ENCODE results near the gene SEMA3G.

SEMA3G gene

DNA sequence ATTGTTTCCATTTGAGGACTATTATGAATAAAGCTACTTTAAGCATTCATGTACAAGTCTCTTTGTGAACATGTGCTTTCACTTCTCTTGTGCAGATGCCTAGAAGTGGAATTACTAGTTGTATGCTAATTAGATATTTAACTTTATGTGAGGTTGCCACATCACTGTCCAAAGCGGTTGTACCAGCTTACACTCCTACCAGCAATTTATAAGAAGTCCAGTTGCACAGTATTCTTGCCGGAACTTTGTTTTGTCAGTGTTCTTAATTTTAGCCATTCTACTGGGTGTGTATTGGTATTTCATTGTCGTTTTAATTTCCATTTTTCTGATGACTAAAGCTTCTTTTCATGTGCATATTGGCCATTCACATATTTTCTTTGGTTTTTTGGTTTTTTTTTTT, 29.1 kb downstream of the SEMA3G start:
- DNase-seq (ENCODE audit: low read depth in 2 of 2) = no peak

DNA sequence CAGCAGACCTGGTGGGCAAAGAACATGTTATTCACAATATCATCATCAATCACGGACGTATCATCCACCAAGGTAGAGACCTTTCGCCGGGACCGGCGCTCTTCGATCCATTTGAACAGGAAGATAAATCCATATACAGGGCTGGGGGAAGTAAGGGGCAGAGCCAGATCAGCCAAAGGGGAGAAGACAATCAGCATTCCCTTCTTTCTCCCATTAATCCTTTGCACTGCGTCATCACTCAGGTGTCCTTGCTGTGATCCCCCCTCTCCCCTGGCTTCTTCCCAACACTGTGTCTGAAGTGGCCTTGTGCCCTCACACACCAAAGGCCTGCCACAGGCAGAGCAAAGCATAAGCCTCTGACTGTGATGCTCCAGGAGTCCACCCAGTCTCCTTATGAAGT, 36.4 kb downstream of the SEMA3G start:
- DNase-seq (ENCODE audit: low read depth in 2 of 2) = no peak

GRCh38 chr3:52407779-52408178, 37.1 kb downstream of the SEMA3G start:
- no peak for DNase-seq (ENCODE audit: low read depth in 2 of 2)

- DNase-seq (ENCODE audit: low read depth in 2 of 2) = no peak
Observed at GRCh38 chr3:52406791-52407510, 38.0 kb downstream of the SEMA3G start.

GRCh38 chr3:52406231-52406661, 38.7 kb downstream of the SEMA3G start:
- no peak for DNase-seq (ENCODE audit: low read depth in 2 of 2)

DNA sequence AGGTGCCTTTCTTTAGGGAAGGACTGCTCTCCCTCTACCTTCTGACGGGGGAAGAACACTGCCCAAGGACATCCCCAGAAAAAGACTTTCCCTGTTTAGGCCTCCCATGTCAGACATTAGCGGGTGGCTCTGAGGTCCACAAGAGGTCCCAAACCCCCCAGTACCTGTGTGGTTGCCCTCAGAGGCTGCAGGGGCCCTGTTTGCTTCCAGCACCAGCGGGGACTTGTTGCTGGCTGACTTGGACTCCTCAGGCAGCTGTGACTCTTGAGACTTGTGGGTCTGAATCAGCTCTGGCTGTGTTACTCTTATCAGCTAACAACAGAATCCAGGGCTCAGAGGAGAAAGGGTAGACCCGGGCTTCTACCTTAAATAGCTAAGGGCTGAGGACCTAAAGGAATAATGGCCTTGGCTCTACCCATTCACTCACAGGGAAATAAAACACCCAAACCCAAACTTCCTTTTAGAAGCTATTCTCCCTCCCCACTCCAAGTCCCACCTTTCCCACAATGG, 39.2 kb downstream of the SEMA3G start:
- DNase-seq (ENCODE audit: low read depth in 2 of 2) = no peak

DNA sequence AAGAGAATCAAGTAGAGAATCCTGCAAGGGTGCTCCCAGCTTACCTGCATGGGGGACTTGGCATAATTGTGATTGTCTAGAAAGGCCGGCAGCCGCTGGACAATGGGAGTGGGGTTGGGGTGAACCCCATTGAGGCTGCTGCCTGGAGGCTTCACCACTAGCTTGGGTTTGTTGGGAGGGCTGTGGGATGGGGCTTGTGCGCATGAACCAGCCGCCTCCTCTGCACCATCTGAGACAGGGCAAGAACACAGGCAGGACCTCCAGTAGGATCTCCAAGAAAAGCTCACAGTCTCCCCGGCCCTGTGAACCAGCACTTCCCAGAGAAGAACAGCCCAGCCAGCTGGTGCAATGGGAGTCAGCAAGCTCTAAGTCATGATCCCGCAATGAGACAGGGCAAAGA, 39.8 kb downstream of the SEMA3G start:
- no peak for DNase-seq (ENCODE audit: low read depth in 2 of 2)

DNA sequence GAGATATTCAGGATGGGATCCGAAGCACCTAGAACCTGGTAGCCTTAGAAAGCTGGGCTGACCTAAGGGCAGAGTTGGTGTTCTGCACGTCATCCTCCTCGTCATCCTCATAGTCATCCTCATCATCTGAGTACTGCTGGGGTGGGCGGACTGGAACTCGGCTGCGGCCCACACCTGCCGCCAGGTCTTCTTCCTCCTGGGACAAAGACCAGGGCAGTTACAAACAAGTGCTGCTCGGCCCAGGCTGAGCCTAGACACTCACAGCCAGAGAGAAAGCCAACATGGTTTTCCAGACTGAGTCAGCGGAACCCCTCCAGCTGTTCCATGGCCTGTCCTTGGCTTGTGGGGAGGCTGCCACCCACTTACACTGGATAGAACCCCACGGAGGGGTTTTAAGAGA, 40.5 kb downstream of the SEMA3G start:
- DNase-seq (ENCODE audit: low read depth in 2 of 2) = no peak

GRCh38 chr3:52403955-52404354, 40.9 kb downstream of the SEMA3G start:
- DNase-seq (ENCODE audit: low read depth in 2 of 2) = no peak

DNA sequence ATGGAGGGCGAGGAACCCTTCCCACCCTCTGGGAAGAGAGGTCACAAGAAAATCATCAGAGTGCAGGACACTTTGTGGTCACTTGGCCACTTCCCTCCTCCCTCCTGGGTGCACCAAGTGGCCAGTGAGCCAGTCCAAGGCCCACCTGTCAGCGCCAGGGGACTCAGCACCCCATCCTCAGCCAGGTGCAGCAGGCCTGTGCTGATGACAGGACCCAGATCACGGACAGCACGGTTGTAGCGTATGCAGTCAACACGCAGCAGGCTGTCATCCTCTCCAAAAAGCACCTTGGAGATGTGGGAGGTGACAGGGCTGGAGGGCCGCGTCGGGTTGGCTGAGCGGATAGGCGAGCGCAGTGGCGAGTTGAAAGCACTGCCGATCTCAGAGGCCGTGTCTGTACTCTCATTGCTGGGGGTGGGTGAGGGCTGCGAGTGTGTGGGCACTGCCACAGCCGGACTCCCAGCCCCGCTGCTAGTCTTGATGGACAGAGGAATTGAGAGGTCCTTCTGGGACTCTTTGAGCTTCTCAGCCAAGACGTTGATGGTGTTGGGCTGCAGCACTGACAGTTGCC, 41.5 kb downstream of the SEMA3G start:
- DNase-seq (ENCODE audit: low read depth in 2 of 2) = no peak

DNA sequence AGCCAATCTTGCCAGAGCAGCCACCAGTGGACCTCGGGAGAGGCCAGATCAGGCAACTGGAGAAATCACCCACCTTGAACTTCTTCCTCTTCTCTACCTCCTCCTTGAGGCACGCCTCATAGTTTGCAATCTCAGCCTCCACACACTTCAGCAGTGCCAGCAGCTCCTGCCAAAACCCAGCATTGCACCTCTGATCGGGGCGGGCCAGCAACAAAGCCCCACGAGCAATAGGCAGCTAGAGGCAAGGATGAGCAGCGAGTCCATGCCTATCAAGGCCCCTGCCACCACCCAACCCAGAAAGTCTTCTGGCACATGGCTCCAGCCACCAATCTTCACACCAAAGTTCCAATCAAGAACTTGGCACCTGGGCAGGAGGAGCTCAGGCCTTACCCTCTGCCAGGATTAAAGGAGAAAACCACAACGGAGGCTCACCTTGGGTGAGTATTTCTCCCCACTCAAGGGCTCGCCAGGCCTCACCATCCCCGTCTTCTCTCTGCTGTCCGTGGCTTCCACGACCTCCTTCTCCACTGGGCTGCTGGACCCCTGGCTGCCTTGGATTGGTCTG, 42.1 kb downstream of the SEMA3G start:
- DNase-seq (ENCODE audit: low read depth in 2 of 2) = no peak

DNA sequence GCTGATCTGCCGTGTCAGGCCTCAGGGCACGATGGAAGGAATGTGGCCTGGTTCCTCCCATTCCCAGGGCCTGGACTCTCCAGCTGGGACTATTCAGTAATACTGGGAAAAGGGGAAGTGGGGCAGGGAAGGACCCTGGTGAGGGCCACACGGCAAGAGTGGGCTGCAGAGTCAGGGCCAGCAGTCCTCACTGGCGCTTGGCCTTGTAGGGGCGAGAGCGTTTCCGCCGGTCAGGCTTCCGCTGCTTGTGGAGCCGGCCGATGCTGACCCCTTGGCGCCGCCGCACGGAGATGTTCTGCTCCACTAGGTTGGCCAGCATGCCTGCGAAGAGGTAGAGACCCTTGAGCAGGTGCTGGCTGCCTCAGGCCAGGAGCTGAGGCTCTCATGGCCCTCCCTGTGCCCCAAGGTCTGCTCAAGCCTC, 42.8 kb downstream of the SEMA3G start:
- DNase-seq (ENCODE audit: low read depth in 2 of 2) = no peak

- no peak for DNase-seq (ENCODE audit: low read depth in 2 of 2)
Observed at GRCh38 chr3:52401551-52401950, 43.4 kb downstream of the SEMA3G start.

GRCh38 chr3:52401021-52401420, 43.9 kb downstream of the SEMA3G start:
- no peak for DNase-seq (ENCODE audit: low read depth in 2 of 2)

DNA sequence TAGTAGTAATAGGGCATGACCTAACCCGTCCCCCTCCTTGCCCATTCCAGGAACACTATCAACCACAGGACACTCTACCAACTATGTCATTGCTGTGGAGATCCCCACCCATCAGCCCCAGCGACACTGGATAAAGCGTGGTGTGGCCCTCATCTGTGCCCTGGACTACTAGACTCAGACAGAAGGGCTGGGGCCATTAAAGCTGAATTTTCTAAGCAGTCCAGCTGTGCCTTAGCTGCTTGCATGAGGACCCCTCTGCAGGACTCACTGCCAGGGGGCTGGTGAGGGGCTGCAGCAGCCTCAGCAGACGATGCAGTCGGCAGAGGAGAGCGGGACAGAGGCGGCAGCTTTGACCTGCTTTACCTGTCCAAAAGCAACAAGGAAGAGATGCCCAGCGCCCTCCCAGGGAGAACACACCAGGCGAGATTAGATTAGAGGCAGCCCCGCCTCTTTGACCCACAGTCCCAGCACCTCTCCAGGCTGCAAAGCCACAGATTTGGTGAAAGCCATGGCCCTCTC, 44.6 kb downstream of the SEMA3G start:
- DNase-seq (ENCODE audit: low read depth in 2 of 2) = no peak

DNA sequence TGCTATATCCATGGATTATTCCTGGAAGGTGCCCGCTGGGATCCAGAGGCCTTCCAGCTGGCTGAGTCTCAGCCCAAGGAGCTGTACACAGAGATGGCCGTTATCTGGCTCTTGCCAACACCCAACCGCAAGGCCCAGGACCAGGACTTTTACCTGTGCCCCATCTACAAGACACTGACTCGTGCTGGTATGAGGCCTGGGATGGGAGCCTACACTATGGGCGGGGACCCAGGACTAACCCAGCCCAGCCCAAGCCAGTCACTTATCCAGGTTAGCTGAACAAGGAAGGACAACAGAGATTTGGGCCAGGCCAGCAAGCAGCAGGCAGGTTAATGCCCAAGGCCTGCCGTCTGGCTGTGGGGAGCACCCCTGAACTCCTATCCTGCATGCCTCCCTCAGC, 45.3 kb downstream of the SEMA3G start:
- no peak for DNase-seq (ENCODE audit: low read depth in 2 of 2)

- DNase-seq (ENCODE audit: low read depth in 2 of 2) = no peak
Observed at GRCh38 chr3:52399131-52399530, 45.8 kb downstream of the SEMA3G start.

DNA sequence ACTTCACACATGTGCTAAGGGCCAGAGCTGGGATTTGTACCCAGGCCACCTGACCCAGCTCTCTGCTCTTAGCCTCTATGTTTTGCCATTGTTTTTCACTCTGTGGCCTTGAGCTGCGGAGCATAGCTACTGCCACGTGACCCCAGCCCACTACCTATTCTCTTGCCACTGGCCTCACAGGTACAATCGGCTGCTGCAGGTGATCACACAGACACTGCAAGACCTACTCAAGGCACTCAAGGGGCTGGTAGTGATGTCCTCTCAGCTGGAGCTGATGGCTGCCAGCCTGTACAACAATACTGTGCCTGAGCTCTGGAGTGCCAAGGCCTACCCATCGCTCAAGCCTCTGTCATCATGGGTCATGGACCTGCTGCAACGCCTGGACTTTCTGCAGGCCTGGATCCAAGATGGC, 46.2 kb downstream of the SEMA3G start:
- DNase-seq (ENCODE audit: low read depth in 2 of 2) = no peak

DNA sequence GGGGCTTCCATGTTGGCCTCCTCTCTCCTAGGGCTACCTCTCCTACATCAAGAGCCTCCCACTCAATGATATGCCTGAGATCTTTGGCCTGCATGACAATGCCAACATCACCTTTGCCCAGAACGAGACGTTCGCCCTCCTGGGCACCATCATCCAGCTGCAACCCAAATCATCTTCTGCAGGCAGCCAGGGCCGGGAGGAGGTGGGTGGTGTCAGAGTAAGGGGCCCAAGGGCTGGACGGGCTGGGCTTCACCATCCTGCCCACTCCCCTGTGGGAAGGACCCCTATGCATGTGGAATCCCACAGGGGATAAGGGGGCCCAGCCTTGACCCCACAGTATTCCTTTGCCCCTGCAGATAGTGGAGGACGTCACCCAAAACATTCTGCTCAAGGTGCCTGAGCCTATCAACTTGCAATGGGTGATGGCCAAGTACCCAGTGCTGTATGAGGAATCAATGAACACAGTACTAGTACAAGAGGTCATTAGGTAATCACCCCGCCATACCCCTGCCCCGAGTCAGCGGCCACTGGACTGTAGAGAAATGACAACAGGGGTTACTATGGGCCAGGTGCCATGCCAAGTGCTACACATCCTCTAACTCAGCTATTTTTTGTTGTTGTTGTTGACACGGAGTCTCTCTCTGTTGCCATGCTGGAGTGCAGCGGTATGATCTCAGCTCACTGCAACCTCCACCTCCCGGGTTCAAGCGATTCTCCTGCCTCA, 47.1 kb downstream of the SEMA3G start:
- DNase-seq (ENCODE audit: low read depth in 2 of 2) = no peak

DNA sequence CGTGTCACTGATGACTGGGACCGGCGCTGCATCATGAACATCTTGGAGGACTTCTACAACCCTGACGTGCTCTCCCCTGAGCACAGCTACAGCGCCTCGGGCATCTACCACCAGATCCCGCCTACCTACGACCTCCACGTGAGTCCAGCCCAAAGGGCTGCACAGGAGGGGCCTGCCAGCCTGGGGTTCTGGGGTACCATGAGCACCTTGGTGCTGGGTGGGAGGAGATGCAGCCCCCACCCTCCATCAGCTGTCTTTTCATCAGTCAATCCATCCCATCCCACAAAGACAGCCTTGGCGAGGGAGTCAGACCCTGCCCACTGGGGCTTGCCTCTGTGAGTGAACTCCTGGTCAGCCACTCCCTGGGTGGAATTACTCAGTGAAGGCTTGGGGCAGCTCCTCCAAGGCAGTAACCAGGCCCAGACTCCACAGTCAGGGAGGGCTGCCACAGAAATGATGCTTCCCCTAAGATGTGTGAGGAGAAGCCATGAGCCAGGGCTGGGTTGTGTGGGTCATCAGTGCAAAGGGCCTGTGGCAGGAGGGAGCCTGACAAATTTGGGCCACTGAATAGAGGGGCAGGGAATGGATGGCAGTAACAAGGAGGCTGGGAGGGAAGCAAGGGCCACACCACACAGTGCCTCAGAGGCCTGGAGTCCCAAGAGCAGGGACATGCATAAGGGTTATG, 47.9 kb downstream of the SEMA3G start:
- DNase-seq (ENCODE audit: low read depth in 2 of 2) = no peak

DNA sequence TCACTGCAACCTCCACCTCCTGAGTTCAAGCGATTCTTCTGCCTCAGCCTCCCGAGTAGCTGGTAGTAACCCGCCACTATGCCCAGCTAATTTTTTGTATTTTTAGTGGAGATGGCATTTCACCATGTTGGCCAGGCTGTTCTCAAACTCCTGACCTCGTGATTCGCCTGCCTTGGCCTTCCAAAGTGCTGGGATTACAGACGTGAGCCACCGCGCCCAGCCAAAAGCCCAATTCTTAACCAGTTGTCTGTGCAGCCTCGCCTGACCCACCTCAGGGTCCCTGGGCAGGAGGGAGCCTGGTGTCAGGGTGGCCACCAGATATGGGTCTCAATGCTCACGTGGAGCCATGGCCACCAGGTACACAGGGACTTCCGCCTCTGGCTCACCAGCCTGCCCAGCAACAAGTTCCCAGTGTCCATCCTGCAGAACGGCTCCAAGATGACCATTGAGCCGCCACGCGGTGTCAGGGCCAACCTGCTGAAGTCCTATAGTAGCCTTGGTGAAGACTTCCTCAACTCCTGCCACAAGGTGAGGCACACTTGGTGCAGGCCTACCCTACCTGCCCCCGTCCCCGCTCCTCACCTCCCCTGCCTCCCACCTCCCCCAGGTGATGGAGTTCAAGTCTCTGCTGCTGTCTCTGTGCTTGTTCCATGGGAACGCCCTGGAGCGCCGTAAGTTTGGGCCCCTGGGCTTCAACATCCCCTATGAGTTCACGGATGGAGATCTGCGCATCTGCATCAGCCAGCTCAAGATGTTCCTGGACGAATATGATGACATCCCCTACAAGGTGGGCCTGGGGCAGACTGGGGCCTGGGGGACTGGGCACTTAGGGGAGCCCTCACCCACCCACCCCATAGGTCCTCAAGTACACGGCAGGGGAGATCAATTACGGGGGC, 48.6 kb downstream of the SEMA3G start:
- no peak for DNase-seq (ENCODE audit: low read depth in 2 of 2)
